Activated T-helper 17 cell treated with anti-CD3 and anti-CD28 coated beads, Interleukin-2, amount 50 U/mL, for 72 hours (primary cell): ENCODE measurements around the gene CFAP92. TPM values are rescaled to one million over a fixed set of nuclear protein-coding genes. Genes with fewer than 3 reads are reported as not detected.

Experiments
- ATAC-seq: fragments of 150-1000 bp; cut with Tn5 transposase; replicated peaks from 2 replicates; pipeline ENCODE4 v1.10.0; 2021; ENCODE audit warnings: mild to moderate bottlenecking, moderate library complexity
- H3K27ac Mint-ChIP-seq: one replicate; pipeline ENCODE4 v1.8.0; 2022; ENCODE audit warnings: mixed read lengths
- H3K27me3 Mint-ChIP-seq: one replicate; pipeline ENCODE4 v1.8.0; 2022; ENCODE audit warnings: mixed read lengths
- H3K36me3 Mint-ChIP-seq: one replicate; pipeline ENCODE4 v1.8.0; 2022; ENCODE audit warnings: low read depth, mild to moderate bottlenecking, mixed read lengths
- H3K4me1 Mint-ChIP-seq: one replicate; pipeline ENCODE4 v1.8.0; 2022; ENCODE audit warnings: mixed read lengths
- H3K4me3 Mint-ChIP-seq: one replicate; pipeline ENCODE4 v1.8.0; 2022; ENCODE audit warnings: mild to moderate bottlenecking, mixed read lengths
- H3K9me3 Mint-ChIP-seq: one replicate; pipeline ENCODE4 v1.8.0; 2022; ENCODE audit warnings: mixed read lengths
- total RNA-seq, 2 donors: library from RNA; stranded (reverse); gene quantifications; one replicate each; pipeline ENCODE4 v1.2.3, GENCODE V29; 2022

Gene CFAP92
- total RNA-seq, 2 donors from 2014 or later: 0.50 TPM; not detected in 1

DNA sequence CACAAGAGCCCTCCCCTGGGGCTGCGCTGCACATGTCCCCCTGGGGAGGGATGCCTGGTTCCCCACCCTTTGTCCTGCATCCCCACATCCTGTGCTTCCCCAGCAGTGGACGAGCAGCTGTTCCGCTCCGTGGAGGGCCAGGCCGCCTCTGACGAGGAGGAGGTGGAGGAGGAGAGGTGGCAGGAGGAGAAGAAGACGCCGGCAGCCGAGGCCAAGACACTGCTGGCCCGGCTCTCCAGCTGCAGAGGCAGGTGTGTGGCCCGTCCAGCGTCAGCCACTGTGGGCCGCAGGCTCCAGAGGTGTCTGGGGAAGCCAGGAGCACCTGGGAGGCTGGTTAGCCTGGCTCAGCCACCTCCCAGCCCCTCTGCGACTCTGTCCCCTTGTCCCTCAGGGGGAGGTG is 38.8 kb upstream of the CFAP92 start:
- H3K4me3 Mint-ChIP-seq: no peak overlapping the region
- H3K9me3 Mint-ChIP-seq: no peaks in the 10 kb centered on the region
- no peak for ATAC-seq

DNA sequence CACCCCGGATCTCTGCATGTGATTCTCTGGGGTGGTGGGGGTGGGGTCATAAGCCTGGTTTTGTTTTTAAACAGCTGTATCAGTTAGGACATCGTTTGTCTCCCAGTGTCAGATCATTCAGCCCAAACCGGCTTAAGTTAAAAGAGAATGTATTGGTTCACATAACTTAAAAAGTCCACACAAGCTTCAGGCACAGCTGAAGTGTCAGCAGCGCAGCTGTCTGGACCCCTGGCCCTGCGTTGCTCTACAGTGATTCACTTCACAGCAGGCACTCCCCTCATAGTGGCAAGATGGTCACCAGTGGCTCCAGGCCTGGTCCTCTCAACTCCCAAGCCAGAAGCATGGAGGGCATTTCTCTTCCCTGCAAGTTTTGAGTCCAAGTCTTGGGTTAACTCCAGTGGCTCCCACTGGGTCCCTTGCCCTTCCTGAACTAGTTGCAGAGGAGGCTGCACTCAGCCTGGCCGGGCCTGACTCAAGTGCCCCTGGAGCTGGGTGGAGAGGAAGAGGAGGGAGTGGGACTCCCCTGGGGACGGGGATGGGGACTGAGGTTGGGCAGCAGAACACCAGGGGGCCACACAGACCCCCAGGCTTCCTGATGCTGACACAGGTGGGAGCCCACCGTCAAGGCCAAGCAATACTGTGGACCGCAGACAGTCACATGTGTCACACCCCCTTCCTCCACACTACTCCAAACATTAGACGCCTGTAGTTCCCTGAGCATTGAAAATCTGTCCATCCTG is 37.8 kb upstream of the CFAP92 start:
- Mint-ChIP-seq H3K27me3 (no peaks in the 10 kb centered on the region), H3K9me3 (no peaks in the 10 kb centered on the region), H3K27ac (no peak overlapping the region), H3K4me1 (peaks cover 8% of the 10 kb centered on the region), H3K4me3 (no peak overlapping the region), H3K36me3 (no peaks in the 10 kb centered on the region)
- no peak for ATAC-seq

More for the DNA sequence above, 38.8 kb upstream of the CFAP92 start:
- no peaks in the 10 kb centered on the region for H3K27me3 Mint-ChIP-seq
- H3K36me3 Mint-ChIP-seq: no peaks in the 10 kb centered on the region
- no peak overlapping the region for H3K27ac Mint-ChIP-seq
- peaks cover 5% of the 10 kb centered on the region for H3K4me1 Mint-ChIP-seq

DNA sequence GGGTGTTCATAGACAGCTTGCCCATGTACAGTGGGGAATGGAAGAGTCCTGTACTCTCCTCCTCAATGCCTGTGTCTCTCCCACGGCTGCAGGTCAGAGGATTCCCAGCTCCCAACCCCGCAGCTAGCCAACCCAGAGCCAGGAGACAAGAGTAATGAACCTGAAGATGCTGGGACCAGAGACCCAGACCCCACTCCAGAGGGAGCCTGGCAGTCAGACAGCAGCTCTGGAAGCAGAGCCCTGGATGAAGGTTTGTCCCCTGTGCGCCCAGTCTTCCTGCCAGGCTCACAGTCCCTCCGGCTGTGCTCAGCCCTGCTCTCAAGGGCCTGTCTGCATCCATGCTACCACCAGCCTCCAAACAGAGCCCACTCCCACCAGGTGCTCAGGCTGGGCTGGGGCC is 36.7 kb upstream of the CFAP92 start:
- H3K9me3 Mint-ChIP-seq: no peaks in the 10 kb centered on the region
- H3K4me1 Mint-ChIP-seq: peaks cover 14% of the 10 kb centered on the region
- no peaks in the 10 kb centered on the region for H3K27me3 Mint-ChIP-seq
- ATAC-seq: no peak
- H3K27ac Mint-ChIP-seq: no peak overlapping the region
- H3K4me3 Mint-ChIP-seq: no peak overlapping the region
- H3K36me3 Mint-ChIP-seq: no peaks in the 10 kb centered on the region

DNA sequence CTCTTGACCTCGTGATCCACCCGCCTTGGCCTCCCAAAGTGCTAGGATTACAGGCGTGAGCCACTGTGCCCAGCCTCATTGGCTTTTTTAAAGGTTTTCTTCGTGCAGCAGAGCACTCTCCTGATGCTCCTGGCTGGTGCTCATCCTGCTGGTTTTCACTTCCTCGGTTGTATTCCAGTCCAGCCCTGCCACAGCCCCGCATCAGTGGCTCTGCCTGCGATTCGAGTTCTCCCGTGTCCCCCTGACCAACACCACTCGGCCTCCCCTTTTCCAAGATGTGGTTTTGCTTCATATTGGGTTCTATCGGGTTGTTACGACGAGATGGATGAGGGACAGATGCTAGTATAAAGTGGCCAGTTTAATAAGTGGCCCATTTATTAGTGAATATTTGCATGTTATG is 35.0 kb upstream of the CFAP92 start:
- Mint-ChIP-seq H3K4me1 (peaks cover 22% of the 10 kb centered on the region), H3K9me3 (no peaks in the 10 kb centered on the region), H3K4me3 (no peak overlapping the region), H3K27ac (no peak overlapping the region), H3K36me3 (no peaks in the 10 kb centered on the region), H3K27me3 (no peaks in the 10 kb centered on the region)
- ATAC-seq: no peak

DNA sequence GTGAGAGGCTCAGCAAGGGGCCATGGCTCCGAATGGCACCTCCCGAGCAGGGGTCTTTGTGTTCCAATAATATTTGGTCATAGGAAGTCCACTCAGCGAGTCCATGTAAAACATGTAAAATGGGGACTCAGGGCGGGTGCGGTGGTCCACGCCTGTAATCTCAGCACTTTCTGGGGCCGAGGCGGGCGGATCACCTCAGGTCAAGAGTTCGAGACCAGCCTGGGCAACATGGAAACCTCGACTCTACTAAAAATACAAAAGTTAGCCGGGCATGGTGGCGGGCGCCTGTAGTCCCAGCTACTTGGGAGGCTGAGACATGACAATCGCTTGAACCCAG is 33.6 kb upstream of the CFAP92 start:
- no peaks in the 10 kb centered on the region for H3K9me3 Mint-ChIP-seq

DNA sequence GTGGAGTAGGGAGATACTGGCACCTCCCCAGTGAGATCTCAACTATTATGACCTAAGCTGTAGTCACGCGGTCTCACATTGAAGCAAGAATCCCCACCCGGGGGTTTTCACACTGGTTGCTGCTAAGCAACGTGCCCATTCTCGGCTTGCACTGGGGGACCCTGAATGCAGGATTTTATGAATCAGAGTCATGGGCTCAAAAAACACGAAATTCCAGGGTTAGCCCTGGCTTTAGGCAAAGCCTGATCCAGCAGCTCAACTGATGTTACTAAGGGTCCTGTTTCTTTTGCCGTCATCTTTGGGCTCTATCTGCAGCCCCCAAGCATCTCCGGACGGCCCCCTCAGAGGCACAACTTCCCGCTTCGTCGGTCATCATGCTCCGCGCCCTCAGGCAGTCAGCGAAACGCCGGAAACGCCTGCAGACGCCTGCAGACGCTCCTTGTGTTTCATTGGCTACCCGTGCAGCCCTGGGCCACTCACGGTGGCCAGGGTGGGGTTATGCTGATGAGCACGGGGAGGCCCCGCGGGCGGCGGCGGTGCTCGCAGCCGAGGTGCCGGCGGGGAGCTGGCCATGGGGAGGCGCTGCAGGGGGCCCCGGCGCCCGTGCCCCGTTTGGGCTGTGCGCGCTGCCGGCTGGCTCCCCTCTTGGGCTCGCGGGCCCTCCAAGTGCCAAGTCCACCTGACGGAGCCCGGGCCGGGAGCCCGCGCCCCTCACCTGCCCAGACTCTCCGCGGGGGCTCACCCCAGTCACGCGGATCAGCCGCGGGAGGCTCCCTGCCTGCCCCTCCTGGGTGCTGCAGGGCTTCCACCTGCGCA is 33.1 kb upstream of the CFAP92 start:
- ATAC-seq: peak; percentile 100
- H3K9me3 Mint-ChIP-seq: no peaks in the 10 kb centered on the region
- H3K36me3 Mint-ChIP-seq: no peaks in the 10 kb centered on the region
- peak overlapping the region; percentile 85 for H3K4me3 Mint-ChIP-seq
- H3K27ac Mint-ChIP-seq: peak overlapping the region; percentile 86
- peaks cover 18% of the 10 kb centered on the region for H3K4me1 Mint-ChIP-seq
- no peaks in the 10 kb centered on the region for H3K27me3 Mint-ChIP-seq

More for the DNA sequence above, 33.6 kb upstream of the CFAP92 start:
- H3K27me3 Mint-ChIP-seq: no peaks in the 10 kb centered on the region
- no peaks in the 10 kb centered on the region for H3K36me3 Mint-ChIP-seq
- peak overlapping the region; percentile 85 for H3K4me3 Mint-ChIP-seq
- H3K4me1 Mint-ChIP-seq: peaks cover 18% of the 10 kb centered on the region
- no peak overlapping the region for H3K27ac Mint-ChIP-seq
- ATAC-seq: no peak

DNA sequence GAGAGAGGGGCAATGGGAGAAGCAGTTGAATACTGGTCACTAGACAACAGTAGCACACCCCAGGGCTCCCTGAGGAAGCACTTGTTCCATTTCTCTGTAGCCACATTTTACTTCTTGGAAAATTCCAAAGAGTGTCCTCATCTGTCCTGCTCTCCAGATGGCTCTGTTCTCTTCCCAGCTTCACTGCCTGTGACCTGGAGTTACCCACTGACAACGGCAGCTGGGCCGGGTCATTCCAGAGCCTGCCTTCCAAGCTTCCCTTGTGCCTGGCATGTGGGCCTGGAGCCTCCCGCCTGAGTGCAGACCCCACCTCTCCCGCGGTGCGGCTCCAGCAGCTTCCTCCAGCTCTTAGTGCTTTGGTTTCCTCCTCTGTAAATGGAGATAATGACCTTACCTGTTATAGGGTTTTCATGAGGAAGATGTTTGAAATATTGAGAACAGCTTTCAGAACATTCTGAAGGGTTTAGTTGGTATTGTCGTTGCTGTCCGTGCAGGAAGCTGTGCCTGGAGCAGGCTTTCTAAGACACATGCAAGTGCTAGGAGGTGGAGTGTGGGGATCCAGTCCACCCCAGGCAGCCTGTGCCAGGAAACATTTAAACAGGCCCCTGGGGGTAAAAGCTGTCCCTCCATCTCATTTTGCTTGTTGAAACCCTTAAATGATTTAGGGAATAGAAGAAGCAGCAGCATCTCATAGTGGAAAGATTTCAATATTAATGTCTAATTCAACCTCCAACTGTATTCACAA is 32.0 kb upstream of the CFAP92 start:
- no peaks in the 10 kb centered on the region for H3K9me3 Mint-ChIP-seq
- H3K27me3 Mint-ChIP-seq: no peaks in the 10 kb centered on the region
- peak overlapping the region; percentile 86 for H3K27ac Mint-ChIP-seq
- H3K36me3 Mint-ChIP-seq: no peaks in the 10 kb centered on the region
- peak overlapping the region; percentile 85 for H3K4me3 Mint-ChIP-seq
- ATAC-seq: no peak
- peaks cover 18% of the 10 kb centered on the region for H3K4me1 Mint-ChIP-seq

DNA sequence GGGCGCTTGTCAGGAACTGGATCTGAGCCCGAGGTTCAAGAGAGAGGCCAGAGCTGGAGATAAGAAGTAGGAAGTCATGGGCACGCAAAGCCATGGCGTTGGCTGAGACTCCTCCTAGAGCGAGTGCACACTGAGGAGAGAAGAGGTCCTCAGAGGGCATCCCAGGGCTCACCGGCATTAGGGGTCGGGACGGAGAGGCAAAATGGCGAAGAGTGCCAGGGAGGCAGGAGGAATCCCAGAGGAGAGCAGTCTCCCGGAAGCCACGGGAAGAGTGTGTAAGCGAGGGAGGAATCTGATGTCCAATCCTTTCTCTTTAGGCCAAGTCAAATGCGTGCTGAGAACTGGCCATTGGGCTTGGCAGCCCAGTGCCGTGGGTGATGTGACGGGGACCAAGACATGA is 31.2 kb upstream of the CFAP92 start:
- Mint-ChIP-seq H3K4me1 (peaks cover 18% of the 10 kb centered on the region), H3K4me3 (peak overlapping the region; percentile 27), H3K27ac (peak overlapping the region; percentile 65), H3K27me3 (no peaks in the 10 kb centered on the region), H3K36me3 (no peaks in the 10 kb centered on the region), H3K9me3 (no peaks in the 10 kb centered on the region)
- ATAC-seq: no peak

DNA sequence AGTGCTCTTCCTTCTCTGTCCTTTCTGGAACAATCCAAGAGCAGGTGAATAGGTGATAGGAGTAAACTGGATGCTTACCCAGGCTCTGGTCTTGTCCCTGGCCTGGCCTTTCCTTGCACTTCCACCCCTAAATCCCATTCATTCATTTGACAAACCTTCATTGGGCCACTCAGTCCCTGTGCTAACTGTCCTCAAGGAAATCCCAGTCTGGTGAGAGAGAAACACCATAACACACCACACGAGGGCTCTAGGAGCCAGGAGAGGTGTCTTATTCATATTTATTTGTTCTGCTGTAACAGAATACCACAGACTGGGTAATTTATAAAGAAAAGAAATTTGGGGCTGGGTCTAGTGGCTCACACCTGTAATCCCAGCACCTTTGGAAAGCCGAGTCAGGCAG is 30.0 kb upstream of the CFAP92 start:
- ATAC-seq: no peak
- no peaks in the 10 kb centered on the region for H3K9me3 Mint-ChIP-seq

DNA sequence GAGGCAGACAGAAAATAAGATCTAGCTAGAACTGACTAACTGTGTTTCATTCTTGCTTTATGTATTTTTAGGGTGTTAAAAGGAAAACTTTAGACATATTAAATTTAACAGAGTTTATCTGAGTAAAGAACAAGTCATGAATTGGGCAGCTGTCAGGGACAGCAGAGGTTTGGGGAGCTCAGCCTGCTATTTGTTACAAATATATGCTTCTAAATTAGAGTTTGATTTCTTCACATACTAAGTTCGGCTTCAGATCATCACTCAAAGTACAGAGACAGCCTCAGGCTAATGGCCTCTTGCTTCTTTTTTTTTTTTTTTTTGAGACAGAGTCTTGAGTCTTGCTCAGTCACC is 29.1 kb upstream of the CFAP92 start:
- Mint-ChIP-seq H3K36me3 (no peaks in the 10 kb centered on the region), H3K4me3 (no peak overlapping the region), H3K27me3 (no peaks in the 10 kb centered on the region), H3K9me3 (no peaks in the 10 kb centered on the region), H3K27ac (no peak overlapping the region), H3K4me1 (peaks cover 22% of the 10 kb centered on the region)
- ATAC-seq: no peak

More for the DNA sequence above, 30.0 kb upstream of the CFAP92 start:
- Mint-ChIP-seq H3K27ac (no peak overlapping the region), H3K4me3 (no peak overlapping the region), H3K36me3 (no peaks in the 10 kb centered on the region), H3K27me3 (no peaks in the 10 kb centered on the region), H3K4me1 (peaks cover 18% of the 10 kb centered on the region)

DNA sequence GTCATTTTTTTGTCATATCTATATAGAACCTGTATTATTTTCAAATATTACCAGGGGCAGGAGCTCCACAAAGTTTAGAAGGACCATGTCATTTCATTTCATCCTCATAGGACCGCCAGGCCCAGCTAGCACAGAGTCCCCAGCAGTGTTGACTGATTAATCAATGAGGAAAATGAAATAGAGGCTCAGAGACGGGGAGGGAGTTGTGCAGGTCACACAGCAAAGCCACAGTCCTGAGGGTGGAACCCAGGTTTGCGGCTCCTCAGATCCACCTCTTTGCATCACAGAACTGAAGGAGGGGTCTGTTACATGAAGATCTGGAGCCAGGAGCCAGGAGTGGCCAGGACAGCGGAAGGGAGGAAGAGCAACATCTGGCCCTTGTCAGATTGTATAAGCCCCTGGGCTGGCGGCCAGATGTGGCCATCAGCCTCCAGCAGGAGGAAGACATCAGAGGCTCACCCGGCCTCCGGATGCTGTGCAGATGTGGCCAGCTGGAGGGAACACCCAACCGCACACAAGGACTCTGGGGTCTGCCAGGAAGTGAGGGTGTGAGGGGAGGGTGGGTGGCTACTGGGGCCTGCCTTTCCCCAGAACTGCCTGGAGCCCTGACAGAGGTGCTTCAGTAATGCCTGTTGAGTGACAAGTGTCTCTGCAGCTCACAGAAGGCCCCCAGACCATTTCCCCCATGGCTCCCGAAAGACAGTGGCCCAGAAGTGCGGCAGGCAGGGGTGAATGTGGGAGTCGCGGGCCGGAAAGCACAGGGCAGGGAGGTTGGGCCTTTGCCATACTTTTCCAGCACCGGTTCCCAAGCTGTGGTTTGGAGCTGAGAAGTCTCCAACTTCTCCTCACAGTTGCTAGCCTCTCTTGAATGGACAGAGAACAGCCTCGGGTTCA is 28.5 kb upstream of the CFAP92 start:
- Mint-ChIP-seq H3K27me3 (no peaks in the 10 kb centered on the region), H3K36me3 (no peaks in the 10 kb centered on the region), H3K9me3 (no peaks in the 10 kb centered on the region), H3K4me1 (peaks cover 25% of the 10 kb centered on the region), H3K27ac (no peak overlapping the region), H3K4me3 (no peak overlapping the region)
- ATAC-seq: no peak

DNA sequence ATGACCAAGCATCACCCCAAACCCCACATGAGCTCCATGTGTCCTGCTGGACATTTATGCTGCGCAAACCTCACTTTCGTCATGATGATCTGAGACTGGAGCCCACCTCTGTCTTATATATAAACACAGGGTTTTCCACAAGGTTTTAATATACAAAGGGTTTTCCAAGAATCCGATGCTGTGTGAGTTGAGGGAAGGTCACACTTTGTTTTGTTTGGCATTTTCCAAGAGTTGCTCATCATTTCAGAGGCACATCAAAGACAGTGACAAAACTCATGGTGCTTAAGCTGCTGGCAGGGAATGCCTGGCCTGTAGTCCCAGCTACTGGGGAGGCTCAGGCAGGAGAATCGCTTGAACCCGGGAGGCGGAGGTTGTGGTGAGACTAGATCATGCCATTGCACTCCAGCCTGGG is 27.3 kb upstream of the CFAP92 start:
- H3K4me3 Mint-ChIP-seq: no peak overlapping the region
- H3K27ac Mint-ChIP-seq: no peak overlapping the region
- peaks cover 19% of the 10 kb centered on the region for H3K4me1 Mint-ChIP-seq

DNA sequence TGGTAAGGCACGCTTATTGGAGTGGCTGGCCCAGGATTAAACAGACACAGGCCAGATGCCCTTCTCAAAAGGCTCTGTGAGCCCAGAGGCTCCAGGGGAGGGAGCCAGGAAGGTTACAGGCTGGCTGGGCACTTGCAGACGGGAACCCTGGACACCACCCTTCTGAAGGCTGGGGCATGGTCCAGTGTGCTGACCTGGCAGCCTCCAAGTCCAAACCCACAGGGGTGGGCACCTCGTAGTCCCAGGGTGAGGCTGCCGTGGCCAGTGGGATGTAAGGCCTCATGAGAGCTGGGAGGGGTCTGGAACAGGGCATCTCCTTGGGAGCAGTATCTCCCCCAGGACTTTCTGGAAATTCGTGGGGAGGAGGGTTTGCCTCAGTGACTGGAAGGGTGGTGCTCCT is 26.8 kb upstream of the CFAP92 start:
- Mint-ChIP-seq H3K9me3 (no peaks in the 10 kb centered on the region), H3K4me1 (peaks cover 20% of the 10 kb centered on the region), H3K36me3 (no peaks in the 10 kb centered on the region), H3K4me3 (no peak overlapping the region), H3K27ac (no peak overlapping the region), H3K27me3 (no peaks in the 10 kb centered on the region)
- no peak for ATAC-seq

More for the DNA sequence above, 27.3 kb upstream of the CFAP92 start:
- ATAC-seq: no peak
- H3K9me3 Mint-ChIP-seq: no peaks in the 10 kb centered on the region
- no peaks in the 10 kb centered on the region for H3K36me3 Mint-ChIP-seq
- H3K27me3 Mint-ChIP-seq: no peaks in the 10 kb centered on the region

DNA sequence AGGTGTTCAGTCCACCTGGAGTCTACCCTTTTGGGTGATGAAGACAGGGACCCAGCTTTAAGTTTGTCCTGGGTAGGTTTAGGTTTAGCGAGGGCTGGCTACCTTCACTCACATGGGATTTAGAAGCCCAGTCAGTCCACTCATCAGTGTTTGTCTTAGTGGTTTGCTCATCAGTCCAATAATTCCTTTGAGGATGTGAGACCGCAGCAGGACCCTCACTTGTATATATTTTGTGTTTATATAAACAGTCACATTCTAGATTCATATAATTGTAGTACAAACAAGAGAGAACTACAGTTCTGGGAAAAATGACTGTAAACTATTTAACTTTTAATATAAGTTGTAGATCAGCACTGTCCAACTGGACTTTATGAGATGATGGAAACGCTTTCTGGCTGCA is 25.4 kb upstream of the CFAP92 start:
- Mint-ChIP-seq H3K4me3 (no peak overlapping the region), H3K27ac (no peak overlapping the region), H3K27me3 (no peaks in the 10 kb centered on the region)

More for the DNA sequence above, 25.4 kb upstream of the CFAP92 start:
- Mint-ChIP-seq H3K36me3 (no peaks in the 10 kb centered on the region), H3K4me1 (peaks cover 15% of the 10 kb centered on the region), H3K9me3 (no peaks in the 10 kb centered on the region)
- ATAC-seq: no peak
